Measurements from ENCODE around the gene MCM3AP. TPM values are rescaled to one million over a fixed set of nuclear protein-coding genes. Genes with fewer than 3 reads are reported as not detected.
"Not testable (repeated sequence)": the region's sequence is repeated elsewhere in the genome, so short reads cannot be mapped to it uniquely, and the experiment has no call there.

The MCM3AP gene
- total RNA-seq, 1 donor from 2014 or later: 150 TPM

- Mint-ChIP-seq H3K4me1 (peaks cover 36% of the 10 kb centered on the region), H3K9me3 (peaks cover 9% of the 10 kb centered on the region), H3K27me3 (ENCODE audit: low read depth) (no peaks in the 10 kb centered on the region), H3K27ac (peak overlapping the region; percentile 84), H3K4me3 (peak overlapping the region; percentile 73), H3K36me3 (peaks cover 28% of the 10 kb centered on the region)
- no peak for TF ChIP-seq CTCF (IDR thresholded peaks at IDR 0.05; ENCODE audit: unreplicated experiment)
- no peak for DNase-seq (ENCODE audit: low spot score in 2 of 2, unreplicated experiment in 2 of 2)
These were observed 57.5 kb downstream of the MCM3AP start for GRCh38 chr21:46227811-46228344.

- H3K27ac Mint-ChIP-seq: peak overlapping the region; percentile 84
- peaks cover 21% of the 10 kb centered on the region for H3K36me3 Mint-ChIP-seq
These were observed 58.4 kb downstream of the MCM3AP start for GRCh38 chr21:46226920-46227599.

GRCh38 chr21:46226146-46226545, 59.3 kb downstream of the MCM3AP start:
- DNase-seq (ENCODE audit: low spot score in 2 of 2, unreplicated experiment in 2 of 2): no peak
- Mint-ChIP-seq H3K4me1 (peaks cover 36% of the 10 kb centered on the region), H3K27ac (peak overlapping the region; percentile 66), H3K36me3 (peaks cover 13% of the 10 kb centered on the region), H3K9me3 (peaks cover under 1% of the 10 kb centered on the region), H3K27me3 (ENCODE audit: low read depth) (no peaks in the 10 kb centered on the region), H3K4me3 (peak overlapping the region; percentile 4)
- TF ChIP-seq CTCF (IDR thresholded peaks at IDR 0.05; ENCODE audit: unreplicated experiment): no peak

More at GRCh38 chr21:46226920-46227599, 58.4 kb downstream of the MCM3AP start:
- Mint-ChIP-seq H3K27me3 (ENCODE audit: low read depth) (no peaks in the 10 kb centered on the region), H3K4me1 (peaks cover 36% of the 10 kb centered on the region), H3K9me3 (peaks cover 9% of the 10 kb centered on the region), H3K4me3 (peak overlapping the region; percentile 73)
- no peak for TF ChIP-seq CTCF (IDR thresholded peaks at IDR 0.05; ENCODE audit: unreplicated experiment)
- DNase-seq (ENCODE audit: low spot score in 2 of 2, unreplicated experiment in 2 of 2): no peak

- H3K27ac Mint-ChIP-seq; H3K4me3 Mint-ChIP-seq; H3K9me3 Mint-ChIP-seq; DNase-seq (ENCODE audit: low spot score in 2 of 2, unreplicated experiment in 2 of 2); H3K36me3 Mint-ChIP-seq; H3K27me3 Mint-ChIP-seq (ENCODE audit: low read depth): not testable (repeated sequence)
- H3K4me1 Mint-ChIP-seq: peaks cover 26% of the 10 kb centered on the region
These were observed 61.8 kb downstream of the MCM3AP start for GRCh38 chr21:46223661-46224060.

GRCh38 chr21:46223217-46223616, 62.2 kb downstream of the MCM3AP start:
- Mint-ChIP-seq H3K9me3 (no peaks in the 10 kb centered on the region), H3K36me3 (peaks cover 8% of the 10 kb centered on the region), H3K27ac (no peak overlapping the region), H3K4me3 (no peak overlapping the region), H3K27me3 (ENCODE audit: low read depth) (no peaks in the 10 kb centered on the region), H3K4me1 (peaks cover 26% of the 10 kb centered on the region)
- DNase-seq (ENCODE audit: low spot score in 2 of 2, unreplicated experiment in 2 of 2): no peak
- no peak for TF ChIP-seq CTCF (IDR thresholded peaks at IDR 0.05; ENCODE audit: unreplicated experiment)

GRCh38 chr21:46222436-46223116, 62.8 kb downstream of the MCM3AP start:
- Mint-ChIP-seq H3K27me3 (ENCODE audit: low read depth) (no peaks in the 10 kb centered on the region), H3K9me3 (no peaks in the 10 kb centered on the region), H3K4me3 (no peak overlapping the region), H3K36me3 (peaks cover 8% of the 10 kb centered on the region), H3K27ac (no peak overlapping the region), H3K4me1 (peaks cover 20% of the 10 kb centered on the region)
- no peak for DNase-seq (ENCODE audit: low spot score in 2 of 2, unreplicated experiment in 2 of 2)
- TF ChIP-seq CTCF (IDR thresholded peaks at IDR 0.05; ENCODE audit: unreplicated experiment): no peak
